GM12872 (cell line): ENCODE data around the gene LAMP5.

Experiments
- CTCF ChIP-seq: IDR thresholded peaks from 3 replicates; pipeline ENCODE4 v1.5.1; 2011; ENCODE audit warnings: low read depth, mild to moderate bottlenecking, low read length, moderate library complexity; ENCODE audit not compliant: insufficient read depth

The LAMP5 gene

GRCh38 chr20:9574181-9574580 is 59.8 kb downstream of the LAMP5 start:
- no peak for TF ChIP-seq CTCF

GRCh38 chr20:9574776-9575175 is 60.4 kb downstream of the LAMP5 start:
- TF ChIP-seq CTCF: no peak

GRCh38 chr20:9575836-9576235 is 61.4 kb downstream of the LAMP5 start:
- no peak for TF ChIP-seq CTCF

- no peak for TF ChIP-seq CTCF
Observed at GRCh38 chr20:9576695-9577094, 62.3 kb downstream of the LAMP5 start.

- TF ChIP-seq CTCF: no peak
Observed at GRCh38 chr20:9577397-9577796, 63.0 kb downstream of the LAMP5 start.

- TF ChIP-seq CTCF: no peak
Observed at GRCh38 chr20:9578594-9578993, 64.2 kb downstream of the LAMP5 start.
